ENCODE data around the gene AIRE. TPM values are rescaled to one million over a fixed set of nuclear protein-coding genes. Genes with fewer than 3 reads are reported as not detected.

The AIRE gene
- total RNA-seq, 1 donor from 2014 or later, result not detected

- no peak overlapping the region for H3K4me3 Mint-ChIP-seq (ENCODE audit: unreplicated experiment)
- no peaks in the 10 kb centered on the region for H3K4me1 Mint-ChIP-seq (ENCODE audit: low read depth, unreplicated experiment)
- no peaks in the 10 kb centered on the region for H3K9me3 Mint-ChIP-seq (ENCODE audit: unreplicated experiment)
- no peaks in the 10 kb centered on the region for H3K27me3 Mint-ChIP-seq (ENCODE audit: unreplicated experiment)
- H3K36me3 Mint-ChIP-seq (ENCODE audit: unreplicated experiment), result peaks cover 5% of the 10 kb centered on the region
- DNase-seq, result peak; percentile 12
- no peak for TF ChIP-seq CTCF (IDR thresholded peaks at IDR 0.05; ENCODE audit: partially characterized antibody, unreplicated experiment)
- no peak overlapping the region for H3K27ac Mint-ChIP-seq (ENCODE audit: unreplicated experiment)
These were observed 14.0 kb upstream of the AIRE start for GRCh38 chr21:44271558-44272283.

GRCh38 chr21:44272284-44272858 is 13.3 kb upstream of the AIRE start:
- Mint-ChIP-seq H3K9me3 (ENCODE audit: unreplicated experiment) (no peaks in the 10 kb centered on the region), H3K27me3 (ENCODE audit: unreplicated experiment) (no peaks in the 10 kb centered on the region), H3K4me3 (ENCODE audit: unreplicated experiment) (no peak overlapping the region), H3K4me1 (ENCODE audit: low read depth, unreplicated experiment) (no peaks in the 10 kb centered on the region), H3K27ac (ENCODE audit: unreplicated experiment) (no peak overlapping the region), H3K36me3 (ENCODE audit: unreplicated experiment) (peaks cover 5% of the 10 kb centered on the region)
- no peak for TF ChIP-seq CTCF (IDR thresholded peaks at IDR 0.05; ENCODE audit: partially characterized antibody, unreplicated experiment)
- DNase-seq, result peak; percentile 9

GRCh38 chr21:44273046-44273445 is 12.6 kb upstream of the AIRE start:
- no peak for TF ChIP-seq CTCF (IDR thresholded peaks at IDR 0.05; ENCODE audit: partially characterized antibody, unreplicated experiment)
- no peak overlapping the region for H3K27ac Mint-ChIP-seq (ENCODE audit: unreplicated experiment)
- peaks cover 5% of the 10 kb centered on the region for H3K36me3 Mint-ChIP-seq (ENCODE audit: unreplicated experiment)
- H3K9me3 Mint-ChIP-seq (ENCODE audit: unreplicated experiment), result no peaks in the 10 kb centered on the region
- peak; percentile 3 for DNase-seq
- H3K27me3 Mint-ChIP-seq (ENCODE audit: unreplicated experiment), result no peaks in the 10 kb centered on the region
- H3K4me1 Mint-ChIP-seq (ENCODE audit: low read depth, unreplicated experiment), result no peaks in the 10 kb centered on the region
- H3K4me3 Mint-ChIP-seq (ENCODE audit: unreplicated experiment), result no peak overlapping the region

DNA sequence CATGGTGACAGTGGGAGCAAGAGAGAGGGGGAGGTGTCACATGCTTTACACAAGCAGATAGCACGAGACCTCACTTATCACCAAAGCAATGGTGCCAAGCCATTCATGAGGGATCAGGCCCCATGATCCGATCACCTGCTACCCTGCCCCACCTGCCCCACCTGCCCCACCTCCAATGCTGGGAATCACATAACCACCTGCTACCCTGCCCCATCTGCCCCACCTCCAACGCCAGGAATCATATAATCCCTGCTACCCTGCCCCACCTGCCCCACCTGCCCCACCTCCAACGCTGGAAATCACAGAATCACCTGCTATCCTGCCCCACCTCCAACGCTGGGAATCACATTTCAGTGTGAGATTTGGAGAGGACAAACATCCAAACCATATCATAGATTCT is 10.6 kb upstream of the AIRE start:
- DNase-seq, result no peak
- H3K9me3 Mint-ChIP-seq (ENCODE audit: unreplicated experiment), result peaks cover 8% of the 10 kb centered on the region
- TF ChIP-seq CTCF (IDR thresholded peaks at IDR 0.05; ENCODE audit: partially characterized antibody, unreplicated experiment), result no peak
- H3K27ac Mint-ChIP-seq (ENCODE audit: unreplicated experiment), result no peak overlapping the region
- H3K4me1 Mint-ChIP-seq (ENCODE audit: low read depth, unreplicated experiment), result peaks cover 13% of the 10 kb centered on the region
- peaks cover 5% of the 10 kb centered on the region for H3K36me3 Mint-ChIP-seq (ENCODE audit: unreplicated experiment)
- H3K27me3 Mint-ChIP-seq (ENCODE audit: unreplicated experiment), result peaks cover 2% of the 10 kb centered on the region
- H3K4me3 Mint-ChIP-seq (ENCODE audit: unreplicated experiment), result no peak overlapping the region

Measured in glutamatergic neuron (in vitro differentiated cells).